GM20431 (cell line): ENCODE measurements around the gene TNFRSF1A.

Experiments used
- in situ Hi-C: fragments of 300-500 bp; cut with MseI, MboI; formaldehyde crosslinking; loops from one replicate; pipeline ENCODE4 v1.15.0; 2020; ENCODE audit warnings: low sequenced_read_pairs; ENCODE audit not compliant: unreplicated experiment

TNFRSF1A gene

GRCh38 chr12:6327229-6328041 lies 14.4 kb downstream of the TNFRSF1A start:
- in situ Hi-C loops = no loop called here

GRCh38 chr12:6326316-6327228 lies 15.3 kb downstream of the TNFRSF1A start:
- in situ Hi-C loops = no loop called here

GRCh38 chr12:6324936-6325750 lies 16.7 kb downstream of the TNFRSF1A start:
- in situ Hi-C loops = no loop called here

- in situ Hi-C loops = no loop called here
Measured at GRCh38 chr12:6323995-6324711, 17.7 kb downstream of the TNFRSF1A start.

DNA sequence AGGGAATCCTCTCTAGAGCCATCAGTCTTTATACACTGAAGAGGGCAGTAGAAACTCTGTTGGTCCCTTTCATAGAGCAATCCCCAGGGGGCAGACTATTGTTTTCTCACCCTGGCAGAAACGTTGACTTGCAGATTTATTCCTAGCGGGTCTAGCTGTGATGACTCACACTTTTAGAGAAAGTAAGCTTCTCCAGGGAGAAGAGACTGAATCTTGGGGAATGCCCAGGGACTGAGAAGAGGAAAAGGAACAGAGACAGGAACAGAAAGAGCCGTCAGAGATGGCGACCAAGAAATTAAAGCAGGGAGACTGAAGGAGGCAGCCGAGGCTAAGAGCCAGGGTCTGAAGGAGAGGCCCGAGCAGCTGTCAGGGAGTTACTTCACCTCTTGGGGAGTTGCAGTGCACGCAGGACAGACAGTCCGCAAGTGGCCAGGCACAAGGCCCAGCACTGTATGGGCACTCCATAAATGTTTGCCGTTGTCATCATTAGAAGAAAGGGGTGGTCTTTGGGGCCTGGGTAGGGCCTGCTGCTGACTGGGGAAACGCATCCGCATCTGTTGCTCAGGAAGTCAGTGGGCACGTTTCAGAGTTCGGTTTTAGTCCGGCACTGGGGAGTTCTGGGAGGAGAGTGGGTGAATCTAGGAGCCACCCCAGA lies 18.4 kb downstream of the TNFRSF1A start:
- in situ Hi-C loops = no loop called here

- in situ Hi-C loops = no loop called here
Measured at GRCh38 chr12:6322969-6323339, 18.9 kb downstream of the TNFRSF1A start.

- in situ Hi-C loops = no loop called here
Measured at GRCh38 chr12:6322352-6322751, 19.5 kb downstream of the TNFRSF1A start.

GRCh38 chr12:6321905-6322304 lies 20.0 kb downstream of the TNFRSF1A start:
- in situ Hi-C loops = no loop called here

- in situ Hi-C loops = no loop called here
Measured at GRCh38 chr12:6319446-6319845, 22.4 kb downstream of the TNFRSF1A start.

GRCh38 chr12:6318440-6318879 lies 23.4 kb downstream of the TNFRSF1A start:
- in situ Hi-C loops = no loop called here

DNA sequence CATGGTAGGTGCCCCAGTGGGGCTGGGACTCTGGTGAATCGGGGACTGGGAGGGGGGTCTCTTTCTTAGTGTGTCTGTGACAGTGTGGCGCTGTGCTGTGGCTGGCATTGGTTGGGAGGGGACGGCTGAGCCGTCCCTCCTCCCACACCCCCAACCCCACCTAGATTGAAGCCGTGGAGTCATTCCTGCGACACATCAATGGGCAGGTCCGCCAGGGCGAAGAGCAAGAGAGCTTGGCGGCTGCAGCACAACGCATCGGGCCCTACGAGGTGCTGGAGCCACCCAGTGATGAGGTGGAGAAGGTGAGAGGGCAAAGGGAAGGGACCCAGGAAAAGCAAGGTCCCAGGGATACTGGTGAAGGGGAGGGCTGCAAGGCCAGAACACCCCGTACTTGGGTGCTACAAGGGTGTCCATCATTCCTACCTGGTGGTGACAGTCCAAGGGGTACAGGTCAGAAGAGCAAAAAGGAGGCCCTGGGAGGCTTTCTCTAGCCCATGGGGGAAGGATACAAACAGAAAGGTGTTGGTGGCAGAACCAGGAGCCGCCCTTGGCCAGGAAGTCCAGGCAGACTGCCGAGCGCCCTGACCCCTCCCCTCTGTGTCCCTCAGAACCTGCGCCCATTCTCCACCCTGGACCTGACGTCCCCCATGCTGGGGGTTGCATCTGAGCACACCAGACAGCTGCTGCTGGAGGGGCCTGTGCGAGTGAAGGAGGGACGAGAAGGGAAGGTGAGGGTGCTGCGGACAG lies 24.0 kb downstream of the TNFRSF1A start:
- in situ Hi-C loops = no loop called here

- in situ Hi-C loops = no loop called here
Measured at GRCh38 chr12:6316921-6317692, 24.8 kb downstream of the TNFRSF1A start.

- in situ Hi-C loops = no loop called here
Measured at GRCh38 chr12:6315704-6316597, 25.9 kb downstream of the TNFRSF1A start.

GRCh38 chr12:6315184-6315583 lies 26.7 kb downstream of the TNFRSF1A start:
- in situ Hi-C loops = no loop called here

DNA sequence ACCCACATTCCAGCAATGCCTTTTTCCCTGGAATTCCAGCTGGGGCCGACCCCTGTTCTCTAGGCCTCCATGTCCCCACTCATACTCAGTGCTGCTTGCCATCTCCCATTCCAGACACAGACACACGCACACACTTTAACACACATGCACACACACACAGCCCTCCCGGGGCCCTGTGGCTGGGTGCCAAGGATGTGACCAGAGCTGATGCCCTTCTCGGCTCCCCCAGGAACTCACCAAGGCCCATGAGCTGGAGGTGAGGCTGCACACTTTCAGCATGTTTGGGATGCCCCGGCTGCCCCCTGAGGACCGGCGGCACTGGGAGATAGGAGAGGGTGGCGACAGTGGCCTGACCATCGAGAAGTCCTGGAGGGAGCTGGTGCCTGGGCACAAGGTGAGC lies 27.1 kb downstream of the TNFRSF1A start:
- in situ Hi-C loops = no loop called here

- in situ Hi-C loops = no loop called here
Measured at GRCh38 chr12:6313326-6313940, 28.4 kb downstream of the TNFRSF1A start.
